GM19023 (cell line): Measurements from ENCODE around the gene TBC1D13.
A peak's percentile ranks its signal among the peaks of the same experiment; 100 is the strongest.
"Not testable (repeated sequence)": the region's sequence is repeated elsewhere in the genome, so short reads cannot be mapped to it uniquely, and the experiment has no call there.

ENCODE experiments used
- ATAC-seq: cut with Tn5 transposase; IDR thresholded peaks from one replicate; pipeline ENCODE4 v1.9.1; 2021; ENCODE audit warnings: mild to moderate bottlenecking, moderate library complexity; ENCODE audit not compliant: unreplicated experiment

Gene TBC1D13

DNA sequence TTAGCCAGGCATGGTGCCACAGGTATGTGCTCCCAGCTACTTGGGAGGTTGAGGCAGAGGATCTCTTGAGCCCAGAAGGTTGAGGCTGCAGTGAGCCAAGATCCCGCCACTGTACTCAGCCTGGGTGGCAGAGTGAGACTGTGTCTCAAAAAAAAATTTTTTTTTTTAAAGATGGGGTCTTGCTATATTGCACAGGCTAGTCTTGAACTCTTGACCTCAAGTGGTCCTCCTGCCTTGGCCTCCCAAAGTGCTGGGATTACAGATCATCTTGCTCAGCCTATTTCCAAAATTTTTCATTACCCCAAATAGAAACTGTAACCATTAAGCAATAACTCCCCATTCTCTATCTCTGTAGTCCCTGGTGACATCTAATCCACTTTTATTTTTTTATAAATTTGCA, 4.4 kb upstream of the TBC1D13 start:
- no peak for ATAC-seq

GRCh38 chr9:128785427-128785826, 1.6 kb upstream of the TBC1D13 start:
- ATAC-seq = no peak

GRCh38 chr9:128787659-128788058, 606 bp downstream of the TBC1D13 start:
- ATAC-seq = no peak

DNA sequence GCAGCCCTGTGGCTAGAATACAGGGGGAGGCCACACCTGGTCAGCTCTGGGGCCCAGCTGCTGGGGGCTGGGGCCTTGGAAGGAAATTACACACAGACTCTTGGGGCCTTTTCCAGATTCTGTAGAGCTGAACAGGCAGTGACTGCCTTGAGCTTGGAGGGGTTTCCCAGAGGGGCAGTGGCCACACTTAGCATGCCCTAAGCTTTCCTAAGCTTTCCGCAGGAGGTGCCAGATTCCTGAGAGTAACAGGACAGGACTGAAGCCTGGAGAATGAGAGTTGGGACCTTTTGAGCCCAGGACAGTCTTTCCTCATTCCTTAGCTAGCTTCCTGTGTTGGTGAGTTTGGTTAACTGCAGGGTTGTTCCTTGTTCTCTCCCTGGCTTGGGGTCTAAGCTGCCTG, 1.4 kb downstream of the TBC1D13 start:
- ATAC-seq = no peak

- no peak for ATAC-seq
Observed at GRCh38 chr9:128790536-128790935, 3.5 kb downstream of the TBC1D13 start.

- no peak for ATAC-seq
Observed at GRCh38 chr9:128792134-128792533, 5.1 kb downstream of the TBC1D13 start.

GRCh38 chr9:128792978-128793686, 6.1 kb downstream of the TBC1D13 start:
- no peak for ATAC-seq

DNA sequence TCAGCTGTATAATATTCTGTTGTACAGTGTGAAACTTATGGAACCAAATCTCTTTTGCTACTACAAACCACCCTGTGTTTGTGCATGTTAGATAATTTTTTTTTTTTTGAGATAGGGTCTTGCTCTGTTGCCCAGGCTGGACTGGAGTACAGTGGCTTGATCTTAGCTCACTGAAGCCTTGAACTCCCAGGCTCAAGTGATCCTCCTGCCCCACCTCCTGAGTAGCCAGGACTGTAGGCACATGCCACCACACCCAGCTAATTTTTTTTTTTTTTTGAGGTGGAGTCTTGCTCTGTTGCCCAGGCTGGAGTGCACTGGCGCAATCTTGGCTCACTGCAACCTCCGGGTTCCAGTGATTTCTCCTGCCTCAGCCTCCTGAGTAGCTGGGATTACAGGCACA, 7.9 kb downstream of the TBC1D13 start:
- ATAC-seq = not testable (repeated sequence)

GRCh38 chr9:128798896-128799295, 11.8 kb downstream of the TBC1D13 start:
- ATAC-seq = no peak

- ATAC-seq = no peak
Observed at GRCh38 chr9:128800061-128800460, 13.0 kb downstream of the TBC1D13 start.

DNA sequence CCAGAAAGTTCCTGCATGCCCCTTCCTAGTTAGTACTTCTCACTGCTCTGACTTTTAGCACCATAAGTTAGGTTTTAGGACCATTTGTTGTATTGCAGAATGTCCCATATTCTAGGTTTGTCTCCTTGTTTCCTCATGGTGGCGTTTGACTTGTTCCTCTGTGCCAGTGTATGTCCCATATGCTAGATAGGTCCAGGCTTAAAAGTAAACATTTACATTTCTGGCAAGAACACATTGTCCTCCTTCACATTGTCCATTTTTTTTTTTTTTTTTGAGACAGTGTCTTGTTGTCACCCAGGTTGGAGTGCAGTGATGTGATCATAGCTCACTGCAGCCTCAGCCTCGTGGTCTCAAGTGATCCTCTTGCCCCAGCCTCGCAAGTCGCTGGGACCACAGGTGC, 15.4 kb downstream of the TBC1D13 start:
- no peak for ATAC-seq

GRCh38 chr9:128805661-128806060, 18.6 kb downstream of the TBC1D13 start:
- no peak for ATAC-seq

DNA sequence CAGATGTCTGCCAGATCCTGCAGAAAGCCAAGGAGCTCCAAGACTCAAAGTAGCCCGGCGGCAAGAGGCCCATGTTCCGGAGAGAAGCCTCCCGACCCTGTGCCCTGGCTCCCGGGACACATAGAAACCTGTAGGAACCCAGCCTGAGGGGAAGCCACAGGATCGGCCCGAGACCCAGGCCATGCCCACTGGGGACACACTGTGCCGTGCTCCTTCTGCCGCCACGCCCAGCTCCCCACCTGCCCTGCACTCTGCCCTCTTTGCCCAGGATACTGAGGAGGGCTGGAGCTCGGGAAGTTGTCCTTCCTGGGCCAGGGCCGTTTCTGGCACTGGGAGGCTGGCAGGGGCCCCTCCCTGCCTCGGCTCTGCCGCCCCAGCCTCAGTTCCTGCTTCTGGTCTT, 20.8 kb downstream of the TBC1D13 start:
- ATAC-seq = no peak

DNA sequence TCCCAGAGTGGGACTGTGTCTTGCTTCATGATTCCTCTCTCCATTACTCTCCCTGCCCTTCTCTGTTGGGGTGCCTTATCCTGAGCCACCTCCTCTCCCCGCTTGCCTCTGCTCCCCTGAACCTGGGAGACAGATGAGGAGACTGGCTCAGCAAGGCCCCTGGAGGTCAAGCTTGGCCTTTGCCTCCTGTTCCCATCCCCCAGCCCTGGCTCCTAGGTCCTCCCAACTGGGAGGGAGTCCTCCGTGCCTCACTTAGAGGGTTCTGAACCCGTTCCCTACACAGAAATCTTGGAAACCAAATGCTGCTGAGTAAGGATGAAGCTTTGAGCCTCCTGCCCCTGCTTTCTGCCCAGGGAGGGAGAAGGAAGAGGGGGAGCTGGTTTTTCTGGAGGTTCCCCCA, 21.5 kb downstream of the TBC1D13 start:
- ATAC-seq = no peak

- ATAC-seq = no peak
Observed at GRCh38 chr9:128809036-128809599, 22.1 kb downstream of the TBC1D13 start.

DNA sequence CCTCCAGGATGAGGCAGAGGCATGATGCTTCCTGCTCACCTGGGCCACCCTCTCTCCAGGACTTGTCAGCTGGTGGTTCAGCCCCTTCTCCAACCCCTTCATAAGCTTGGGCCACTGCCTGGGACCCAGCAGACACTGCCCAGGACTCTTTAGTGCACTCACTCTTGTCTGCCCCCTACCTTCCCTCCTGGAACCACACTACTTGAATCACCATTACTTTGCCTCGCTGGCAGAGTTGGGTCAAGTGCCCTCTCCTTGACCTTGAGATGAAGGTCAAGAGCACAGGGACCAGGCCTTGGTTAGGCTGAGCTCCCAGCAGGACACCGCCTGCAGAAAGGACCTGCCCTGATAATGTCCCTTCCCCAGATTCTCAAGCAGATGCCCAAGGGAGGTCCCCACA, 22.8 kb downstream of the TBC1D13 start:
- no peak for ATAC-seq

- no peak for ATAC-seq
Observed at GRCh38 chr9:128810873-128811272, 23.8 kb downstream of the TBC1D13 start.

DNA sequence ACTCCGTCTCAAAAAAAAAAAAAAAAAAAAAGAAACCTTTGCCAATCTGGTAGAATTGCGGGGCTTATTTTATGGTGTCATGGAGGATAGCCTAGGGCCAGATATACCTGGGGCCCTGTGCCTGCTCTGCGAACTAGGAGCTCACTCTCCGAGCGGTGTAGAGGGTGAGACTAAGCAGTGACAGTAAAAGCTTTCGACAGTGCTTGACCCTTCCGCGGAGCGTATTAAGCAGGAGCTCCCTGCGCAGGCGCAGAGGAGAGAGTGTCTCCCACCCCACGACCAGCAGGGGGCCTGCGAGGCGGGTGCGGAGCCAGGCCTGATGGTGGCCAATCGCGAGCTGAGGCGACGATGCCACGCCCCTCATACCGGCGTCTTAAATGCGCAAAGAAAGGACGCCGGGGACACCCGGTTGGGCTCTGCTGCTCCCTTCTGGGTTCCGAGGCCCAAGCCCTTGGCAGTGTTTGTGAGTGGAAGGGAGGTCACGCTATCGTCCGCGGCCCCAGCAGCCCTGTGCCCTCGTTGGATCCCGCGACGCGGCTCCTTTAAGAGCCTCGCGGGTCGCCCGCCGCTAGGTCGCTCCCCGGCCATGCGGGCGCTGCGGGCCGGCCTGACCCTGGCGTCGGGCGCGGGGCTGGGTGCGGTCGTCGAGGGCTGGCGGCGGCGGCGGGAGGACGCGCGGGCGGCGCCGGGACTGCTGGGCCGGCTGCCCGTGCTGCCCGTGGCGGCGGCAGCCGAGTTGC, 31.2 kb downstream of the TBC1D13 start, which contains the start of gene ENDOG:
Gene ENDOG (plus strand): TSS at position 402 of the 740 bp plus-strand sequence. CDS start 185 bp downstream, at position 587.
- ATAC-seq = peak; percentile 87

GRCh38 chr9:128818839-128819715, 32.0 kb downstream of the TBC1D13 start:
- peak; percentile 19 for ATAC-seq

DNA sequence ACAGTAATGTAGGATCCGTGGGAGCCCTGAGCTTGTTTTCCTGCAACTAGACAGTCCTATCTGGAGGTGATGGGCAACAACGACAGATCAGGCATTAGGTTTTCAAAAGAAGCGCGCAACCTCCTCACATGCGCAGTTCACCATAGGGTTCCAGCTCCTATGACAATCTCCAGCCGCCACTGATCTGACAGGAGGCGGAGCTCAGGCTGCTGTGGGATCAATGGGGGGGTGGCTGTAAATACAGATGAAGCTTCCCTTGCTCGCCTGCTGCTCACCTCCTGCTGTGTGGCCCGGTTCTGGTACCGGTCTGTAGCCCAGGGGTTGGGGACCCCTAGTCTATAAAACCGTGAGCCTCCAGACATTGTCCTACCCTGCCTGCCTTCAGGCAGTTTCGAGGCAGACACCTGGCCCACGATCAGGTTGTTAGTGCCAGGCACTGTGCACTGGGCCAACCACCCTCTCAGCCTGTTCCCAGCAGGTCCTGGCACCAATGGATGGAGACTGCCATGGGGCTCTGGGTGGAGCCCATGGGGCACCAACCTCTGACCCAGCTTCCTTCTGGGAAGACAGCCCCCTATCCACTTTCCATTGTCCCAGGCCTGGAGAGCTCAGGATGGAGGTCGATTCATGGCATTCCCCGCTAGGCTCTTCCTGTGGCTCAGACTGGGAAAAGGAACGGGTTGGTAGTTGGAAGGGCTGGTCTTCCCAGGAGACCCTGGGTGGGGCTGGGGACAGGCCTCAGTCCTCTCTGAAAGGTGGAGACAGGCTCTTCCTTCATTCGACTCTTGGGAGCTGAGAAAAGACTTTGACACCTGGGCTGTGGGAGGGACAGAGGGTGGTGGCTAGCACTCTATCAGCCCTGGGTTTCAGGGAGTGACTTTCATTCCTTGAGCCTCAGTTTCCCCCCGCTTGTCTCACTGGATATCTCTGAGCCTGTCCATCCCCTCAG, 32.9 kb downstream of the TBC1D13 start:
- ATAC-seq = no peak
